Adrenal gland (tissue), 12 donors: Measurements from ENCODE around the gene PTGES2. TPM values are rescaled to one million over a fixed set of nuclear protein-coding genes. Genes with fewer than 3 reads are reported as not detected.

ENCODE experiments used
- DNase-seq, 7 donors: peaks; one replicate each; pipeline ENCODE4 v3.0.0-alpha.2; 2019 to 2020
- H3K27ac ChIP-seq, 5 donors: fragments of 200-600 bp; sonication (generic) in 4 of 5; 1 replicate in 3 of 5; 2 replicates in 2 of 5; pipeline versions ENCODE4 v1.5.1 to v1.8.0; 2016 to 2020; ENCODE audit warnings: mild to moderate bottlenecking in 1 of 5
- H3K27me3 ChIP-seq: fragments of 200-600 bp; 2 replicates; pipeline ENCODE4 v1.8.0; 2021
- H3K36me3 ChIP-seq, 2 donors: fragments of 200-600 bp; replicated peaks in 1 of 2; 1 replicate in 1 of 2; 2 replicates in 1 of 2; pipeline versions ENCODE4 v1.5.1 to v1.8.0; 2018 to 2022
- H3K4me1 ChIP-seq, 2 donors: fragments of 200-600 bp; replicated peaks in 1 of 2; 1 replicate in 1 of 2; 2 replicates in 1 of 2; pipeline versions ENCODE4 v1.5.1 to v1.8.0; 2018 to 2021
- H3K4me3 ChIP-seq, 4 donors: fragments of 200-600 bp; sonication (generic) in 3 of 4; one replicate each; pipeline ENCODE4 v1.5.1; 2016 to 2018
- H3K9me3 ChIP-seq, 3 donors: fragments of 200-600 bp; sonication (generic) in 1 of 3; replicated peaks in 1 of 3; 1 replicate in 2 of 3; 2 replicates in 1 of 3; pipeline versions ENCODE4 v1.5.1 to v1.8.0; 2016 to 2021
- POLR2A ChIP-seq, 2 donors: fragments of 450-650 bp; IDR thresholded peaks; one replicate each; pipeline ENCODE4 v1.6.1; 2017; ENCODE audit warnings: antibody characterized with exemption in 2 of 2, mild to moderate bottlenecking in 2 of 2, moderate library complexity in 1 of 2
- WGBS, 4 donors: extraction: QIAGEN DNeasy Blood & Tissue Kit in 2 of 4; methylation state at CpG; one replicate each; pipeline versions ENCODE4 v1.1.5 to v1.1.7; 2013 to 2017; 5-methylcytosine and 5-hydroxymethylcytosine counted together
- intact Hi-C, 2 donors: fragments of 100-400 bp; cut with DNase I; formaldehyde crosslinking; loops; one replicate each; pipeline versions ENCODE4 v1.14.1 to v1.15.0; 2022 to 2023
- polyA plus RNA-seq, 3 donors: library from polyadenylated mRNA; stranded (reverse); fragments of 200-250 nt in 2 of 3; fragments of 350-450 nt in 1 of 3; fragmentation: Illumina TruSeq in 1 of 3; extraction: RNeasy Lipid Tissue Mini Kit (QIAGEN cat#74804) in 1 of 3; gene quantifications; one replicate each; pipeline ENCODE4 v1.2.3, GENCODE V29; 2013 to 2014
- total RNA-seq, 9 donors: library from RNA; depleted of rRNA in 4 of 9; stranded (reverse); fragments of >200 nt in 4 of 9; fragments of 120-200 nt in 1 of 9; fragmentation: NEBNext Ultra II Directional in 1 of 9; extraction: Animal tissue kit (Norgen Biotek cat#: 25700) in 1 of 9; gene quantifications; one replicate each; pipeline versions ENCODE4 v1.1.0 to v1.2.4, GENCODE V29; 2013 to 2023
- TF ChIP-seq, protein P1 (sequence below), 6 experiments: fragments of 450-650 bp in 4 of 6; fragments of 200-600 bp in 2 of 6; sonication (generic) in 1 of 6; IDR thresholded peaks; 1 replicate in 5 of 6; 2 replicates in 1 of 6; pipeline versions ENCODE4 v1.5.1 to v1.8.0; 2016 to 2021; ENCODE audit warnings: antibody characterized with exemption in 6 of 6, mild to moderate bottlenecking in 2 of 6, moderate library complexity in 1 of 6
- donor health status: healthy with polysubstance abuse.
- donor health status: Bipolar disorder and iron deficiency.
- donor health status: DM: yes; HTN: yes; CAD: no.
- donor health status: DM: no; HTN: no; CAD: no.
- donor health status: DM: no; HTN: no; CAD: no.
- donor health status: DM: yes; HTN: yes; CAD: no.

PTGES2 gene
- total and polyA plus RNA-seq, 12 donors = 64.8 to 147 (median 98.4) TPM

DNA sequence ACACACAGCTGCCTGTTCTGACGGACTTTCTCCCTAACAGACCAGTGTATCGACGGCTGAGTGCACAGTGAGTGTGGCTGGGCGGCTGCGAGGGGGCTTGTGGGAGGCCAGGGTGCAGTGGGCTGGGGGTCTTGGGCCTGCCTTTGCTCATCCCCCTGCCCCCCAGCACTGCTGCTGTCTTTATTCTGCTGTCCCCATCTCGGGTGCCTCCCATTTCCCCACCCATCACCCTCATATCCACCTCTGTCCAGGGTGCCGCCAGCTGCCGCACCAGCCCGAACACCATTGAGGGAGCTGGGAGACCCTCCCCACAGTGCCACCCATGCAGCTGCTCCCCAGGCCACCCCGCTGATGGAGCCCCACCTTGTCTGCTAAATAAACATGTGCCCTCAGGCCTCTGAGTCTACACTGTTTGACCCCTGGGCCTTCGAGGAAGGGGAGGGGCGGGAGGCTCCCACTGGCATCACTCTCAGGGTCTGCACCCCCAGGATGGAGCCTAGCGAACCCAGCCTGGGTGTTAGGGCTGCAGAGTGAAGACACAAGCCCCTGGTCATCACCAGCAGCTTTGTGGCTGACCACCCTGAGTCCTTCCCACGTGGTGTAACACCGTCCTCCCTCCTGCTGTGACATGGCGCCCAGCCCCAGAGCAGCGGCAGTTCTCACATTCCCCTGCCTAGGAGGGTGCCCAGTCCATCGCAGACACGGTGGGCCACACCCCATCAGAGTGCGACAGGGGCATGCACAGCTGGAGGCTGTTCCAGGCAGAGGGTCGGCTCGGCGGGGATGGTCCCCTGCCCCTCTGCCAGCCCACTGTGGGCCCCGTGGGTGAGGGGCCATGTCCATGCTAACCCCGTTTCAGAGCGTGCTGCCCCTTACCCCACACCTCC is 25.8 kb upstream of the PTGES2 start:
- intact Hi-C loops = no loop called here
- 83 to 88% (median 84%) methylated on average over 7 to 26 of the region's 26 CpGs for WGBS, 4 donors
- peak in 1 of 7 donors; percentile 12 for DNase-seq
- Histone ChIP-seq H3K27me3 (no peaks in the 10 kb centered on the region), H3K36me3 (no peaks in the 10 kb centered on the region), H3K9me3 (no peaks in the 10 kb centered on the region), H3K4me1 (peaks cover 0 to 9% of the 10 kb centered on the region in 2 donors), H3K27ac (no peak overlapping the region), H3K4me3 (no peak overlapping the region)
- no peak for TF ChIP-seq POLR2A (IDR thresholded peaks at IDR 0.05)
- TF ChIP-seq, protein P1, sequence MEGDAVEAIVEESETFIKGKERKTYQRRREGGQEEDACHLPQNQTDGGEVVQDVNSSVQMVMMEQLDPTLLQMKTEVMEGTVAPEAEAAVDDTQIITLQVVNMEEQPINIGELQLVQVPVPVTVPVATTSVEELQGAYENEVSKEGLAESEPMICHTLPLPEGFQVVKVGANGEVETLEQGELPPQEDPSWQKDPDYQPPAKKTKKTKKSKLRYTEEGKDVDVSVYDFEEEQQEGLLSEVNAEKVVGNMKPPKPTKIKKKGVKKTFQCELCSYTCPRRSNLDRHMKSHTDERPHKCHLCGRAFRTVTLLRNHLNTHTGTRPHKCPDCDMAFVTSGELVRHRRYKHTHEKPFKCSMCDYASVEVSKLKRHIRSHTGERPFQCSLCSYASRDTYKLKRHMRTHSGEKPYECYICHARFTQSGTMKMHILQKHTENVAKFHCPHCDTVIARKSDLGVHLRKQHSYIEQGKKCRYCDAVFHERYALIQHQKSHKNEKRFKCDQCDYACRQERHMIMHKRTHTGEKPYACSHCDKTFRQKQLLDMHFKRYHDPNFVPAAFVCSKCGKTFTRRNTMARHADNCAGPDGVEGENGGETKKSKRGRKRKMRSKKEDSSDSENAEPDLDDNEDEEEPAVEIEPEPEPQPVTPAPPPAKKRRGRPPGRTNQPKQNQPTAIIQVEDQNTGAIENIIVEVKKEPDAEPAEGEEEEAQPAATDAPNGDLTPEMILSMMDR (IDR thresholded peaks at IDR 0.05) = no peak

DNA sequence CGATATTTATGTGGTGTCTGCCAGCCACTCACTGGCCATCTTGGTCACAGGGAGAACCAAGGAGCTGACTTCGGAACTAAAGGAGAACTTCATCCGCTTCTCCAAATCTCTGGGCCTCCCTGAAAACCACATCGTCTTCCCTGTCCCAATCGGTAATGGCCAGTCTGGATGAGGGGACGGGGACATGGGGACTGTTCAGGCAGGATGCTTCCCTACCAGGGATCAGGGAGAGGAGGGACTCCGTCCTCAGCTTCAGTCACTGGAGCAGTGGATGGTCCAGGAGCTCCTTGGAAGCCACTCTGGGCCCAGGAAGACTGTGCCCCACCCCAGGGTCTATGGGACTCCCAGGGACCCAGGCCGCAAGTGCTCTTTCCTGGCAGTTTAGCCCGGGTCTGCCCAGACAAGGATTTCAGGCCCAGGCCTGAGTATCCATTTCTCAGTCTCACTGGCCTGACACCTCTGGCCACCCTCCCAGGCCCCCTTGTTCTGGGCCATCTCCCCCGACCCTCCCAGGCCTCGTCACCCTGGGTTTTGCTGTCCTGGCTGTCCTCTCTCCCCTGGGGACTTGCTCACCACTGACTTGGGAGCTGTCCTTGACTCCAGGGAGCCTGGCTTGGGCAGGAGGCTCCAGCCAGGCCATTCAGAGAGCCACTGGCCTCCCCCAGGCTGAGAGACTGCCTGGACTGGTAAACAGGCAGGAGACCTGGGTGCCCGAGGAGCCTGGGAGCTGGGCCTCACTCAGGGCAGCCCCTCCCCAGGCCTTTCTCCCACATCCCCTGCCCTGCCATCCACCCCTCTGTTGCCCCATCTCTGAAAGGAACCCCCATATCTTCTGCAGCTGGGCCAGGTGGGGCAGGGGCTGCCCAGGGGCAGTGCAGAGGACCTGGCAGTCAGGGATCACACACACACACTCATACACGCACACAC is 24.9 kb upstream of the PTGES2 start:
- no peaks in the 10 kb centered on the region for H3K9me3 ChIP-seq
- no peaks in the 10 kb centered on the region for H3K27me3 ChIP-seq
- TF ChIP-seq POLR2A (IDR thresholded peaks at IDR 0.05) = no peak
- TF ChIP-seq, protein P1 (IDR thresholded peaks at IDR 0.05) = no peak
- 78 to 92% (median 89%) methylated on average over 8 to 13 of the region's 13 CpGs for WGBS, 4 donors
- intact Hi-C loops = no loop called here
- no peak overlapping the region for H3K4me3 ChIP-seq
- H3K27ac ChIP-seq = no peak overlapping the region
- no peaks in the 10 kb centered on the region for H3K36me3 ChIP-seq
- DNase-seq = peak in 1 of 7 donors; percentile 22
- peaks cover 0 to 9% of the 10 kb centered on the region in 2 donors for H3K4me1 ChIP-seq

DNA sequence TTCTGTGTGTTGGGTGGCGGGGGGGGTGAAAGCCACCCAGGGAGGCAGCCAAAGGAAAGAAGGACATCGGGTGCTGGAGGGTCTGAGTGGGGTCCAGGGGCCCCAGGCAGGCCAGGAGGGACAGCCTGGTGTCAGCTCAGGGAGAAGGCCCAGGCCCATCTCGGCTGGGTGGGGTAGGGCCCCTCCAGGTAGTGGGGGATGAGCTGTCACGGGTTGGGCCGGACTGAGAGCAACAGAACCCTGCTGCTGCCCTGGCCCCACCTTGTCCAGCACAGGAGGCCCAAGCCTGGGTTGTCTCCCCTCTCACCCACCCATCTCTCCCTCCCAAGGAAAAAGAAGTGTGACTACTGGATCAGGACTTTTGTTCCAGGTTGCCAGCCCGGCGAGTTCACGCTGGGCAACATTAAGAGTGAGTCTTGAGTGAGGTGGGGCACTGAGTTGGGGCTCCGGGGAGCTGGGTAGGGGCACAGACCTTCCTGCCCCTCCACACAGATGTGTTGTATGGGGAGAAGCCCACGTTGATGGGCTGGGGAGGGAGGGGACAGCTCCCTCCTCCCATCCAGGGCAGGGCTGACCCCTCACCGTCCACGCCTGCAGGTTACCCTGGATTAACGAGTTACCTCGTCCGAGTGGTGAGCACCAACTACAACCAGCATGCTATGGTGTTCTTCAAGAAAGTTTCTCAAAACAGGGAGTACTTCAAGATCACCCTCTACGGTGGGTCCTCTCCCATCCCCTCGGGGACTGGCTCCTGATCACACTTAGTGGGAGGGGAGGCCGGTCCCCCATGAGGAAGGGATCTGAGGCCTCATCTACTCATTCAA is 24.0 kb upstream of the PTGES2 start:
- 85 to 89% (median 88%) methylated on average over 14 to 18 of the region's 18 CpGs for WGBS, 4 donors

More for the DNA sequence above, 24.0 kb upstream of the PTGES2 start:
- no peaks in the 10 kb centered on the region for H3K36me3 ChIP-seq
- no peak overlapping the region for H3K27ac ChIP-seq
- H3K9me3 ChIP-seq = no peaks in the 10 kb centered on the region
- H3K4me1 ChIP-seq = peaks cover 0 to 9% of the 10 kb centered on the region in 2 donors
- H3K27me3 ChIP-seq = no peaks in the 10 kb centered on the region
- DNase-seq = peak in 1 of 7 donors; percentile 12
- no peak overlapping the region for H3K4me3 ChIP-seq
- TF ChIP-seq, protein P1 (IDR thresholded peaks at IDR 0.05) = no peak
- TF ChIP-seq POLR2A (IDR thresholded peaks at IDR 0.05) = no peak
- intact Hi-C loops = no loop called here
